Measurements from ENCODE around the gene MKI67.
"Not testable (repeated sequence)": the region's sequence is repeated elsewhere in the genome, so short reads cannot be mapped to it uniquely, and the experiment has no call there.

Gene MKI67

DNA sequence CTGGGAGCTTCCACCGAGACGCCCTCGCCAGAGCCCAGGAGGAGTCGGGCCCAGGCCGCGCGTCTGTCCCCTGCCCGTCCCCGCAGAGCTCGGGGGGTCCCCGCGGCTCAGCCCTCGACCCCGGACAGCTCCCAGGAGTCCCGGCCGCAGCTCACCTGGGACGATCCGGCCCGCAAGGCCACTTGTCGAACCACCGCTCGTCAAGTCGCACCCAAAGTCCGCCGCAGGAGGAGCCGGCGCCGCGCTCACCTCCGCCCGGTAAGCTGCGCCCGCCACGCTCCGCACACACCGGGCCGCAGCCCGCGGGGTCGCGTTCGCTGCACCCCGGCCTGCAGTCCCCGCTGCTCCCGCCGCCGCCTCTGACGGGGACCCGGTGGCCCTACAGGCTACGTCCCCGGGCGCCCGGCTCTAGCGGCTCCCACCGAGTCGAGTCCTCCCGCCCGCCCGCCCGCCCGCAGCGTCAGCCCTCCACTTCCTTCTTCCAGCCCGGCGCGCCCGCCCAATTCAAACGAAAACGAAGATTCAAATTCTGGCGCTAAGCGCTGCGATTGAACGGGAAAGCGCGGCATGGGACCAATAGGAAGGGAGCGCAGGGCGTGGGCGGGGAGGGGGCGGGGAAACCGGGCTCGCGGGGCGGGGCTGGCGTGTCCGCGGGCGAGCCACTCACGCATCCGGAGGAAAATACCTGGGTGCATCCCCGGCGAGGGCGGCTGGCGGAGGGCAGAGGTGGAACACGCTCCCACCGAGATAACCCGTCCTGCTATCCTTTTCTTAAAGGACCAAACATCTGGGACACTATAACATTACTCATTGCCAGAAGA lies at the start of gene MKI67:
MKI67 (minus strand) TSS at position 480 of the 821 bp plus-strand sequence. CDS start 756 bp downstream, outside the sequence.
- peak; percentile 81 for DNase-seq

GRCh38 chr10:128174581-128175559 lies 48.6 kb upstream of the MKI67 start:
- DNase-seq: no peak

GRCh38 chr10:128173386-128173785 lies 47.2 kb upstream of the MKI67 start:
- no peak for DNase-seq

DNA sequence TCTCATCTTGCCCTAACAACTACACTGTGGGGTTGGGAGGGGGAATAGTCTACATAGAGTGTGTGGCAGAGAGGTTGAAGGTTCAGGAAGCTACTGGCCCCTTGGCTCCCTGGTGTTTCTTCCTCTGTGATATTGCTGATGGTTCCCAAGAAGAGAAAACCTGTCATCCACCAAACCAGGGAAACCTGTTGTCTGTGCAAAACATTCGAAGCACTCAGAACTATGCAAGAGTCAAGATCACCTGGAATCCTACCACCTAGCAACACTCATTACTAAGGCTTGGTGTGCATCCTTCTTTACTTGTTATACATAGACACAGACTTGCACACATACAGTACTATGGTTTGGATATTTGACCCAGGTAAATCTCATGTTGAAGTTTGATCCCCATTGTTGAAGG lies 46.5 kb upstream of the MKI67 start:
- no peak for DNase-seq

GRCh38 chr10:128169811-128170379 lies 43.7 kb upstream of the MKI67 start:
- no peak for DNase-seq

DNA sequence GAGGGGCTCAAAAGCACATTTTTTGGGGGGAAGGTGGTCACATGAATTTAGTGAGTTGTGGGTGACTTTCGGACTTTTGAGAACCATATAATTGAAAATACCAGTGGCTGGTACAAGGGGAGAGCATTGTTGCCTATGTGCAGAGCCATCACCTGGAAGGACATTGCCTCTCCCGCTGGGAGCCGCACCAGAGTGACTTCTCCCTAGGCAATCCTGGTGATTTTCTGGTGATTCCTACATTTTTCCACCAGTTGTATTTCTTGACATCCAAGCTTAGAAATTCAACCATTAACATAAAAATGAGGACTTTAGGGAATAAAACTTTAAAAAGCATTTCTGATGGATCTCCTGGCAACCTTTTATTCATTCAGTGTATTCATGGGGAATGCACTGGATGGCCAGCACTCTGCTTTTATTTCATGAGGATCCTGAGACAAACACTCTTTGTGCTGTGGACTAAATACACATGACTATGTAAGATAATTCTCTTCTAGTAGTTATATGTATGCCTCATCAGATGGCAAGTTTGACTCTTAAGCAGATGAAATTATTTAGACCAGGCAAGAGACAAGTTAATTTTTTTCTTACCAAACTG lies 41.8 kb upstream of the MKI67 start:
- no peak for DNase-seq

DNA sequence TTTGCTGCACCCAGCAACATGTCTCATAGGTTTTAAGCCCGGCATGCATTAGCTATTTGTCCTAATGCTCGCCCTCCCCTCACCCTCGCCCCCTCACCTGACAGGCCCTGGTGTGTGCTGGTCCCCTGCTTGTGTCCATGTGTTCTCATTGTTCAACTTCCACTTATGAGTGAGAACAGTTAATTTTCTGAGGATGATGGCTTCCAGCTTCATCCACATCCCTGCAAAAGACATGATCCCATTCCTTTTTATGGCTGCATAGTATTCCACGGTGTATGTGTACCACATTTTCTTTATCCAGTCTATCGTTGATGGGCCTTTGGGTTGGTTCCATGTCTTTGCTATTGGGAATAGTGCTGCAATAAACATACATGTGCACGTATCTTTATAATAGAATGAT lies 40.9 kb upstream of the MKI67 start:
- not testable (repeated sequence) for DNase-seq

DNA sequence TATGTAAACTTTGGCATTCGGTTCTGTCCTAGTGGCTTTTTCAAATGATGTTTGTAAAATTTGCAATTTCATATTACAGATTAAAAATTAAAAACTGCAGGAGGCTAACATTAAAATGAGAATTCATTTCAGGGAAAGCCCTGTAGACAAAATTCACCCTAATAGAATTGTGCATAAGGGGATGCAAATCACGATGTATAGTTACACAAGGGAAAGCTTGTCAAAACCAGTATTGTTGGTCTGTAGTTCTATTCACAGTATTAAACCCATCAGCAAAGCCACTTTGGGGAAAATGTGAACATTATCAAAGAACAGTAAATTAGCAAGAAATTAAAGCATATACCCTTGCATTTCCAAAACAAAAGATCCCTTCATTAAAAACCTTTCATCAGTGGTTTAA lies 39.9 kb upstream of the MKI67 start:
- no peak for DNase-seq

GRCh38 chr10:128165536-128165935 lies 39.3 kb upstream of the MKI67 start:
- no peak for DNase-seq

DNA sequence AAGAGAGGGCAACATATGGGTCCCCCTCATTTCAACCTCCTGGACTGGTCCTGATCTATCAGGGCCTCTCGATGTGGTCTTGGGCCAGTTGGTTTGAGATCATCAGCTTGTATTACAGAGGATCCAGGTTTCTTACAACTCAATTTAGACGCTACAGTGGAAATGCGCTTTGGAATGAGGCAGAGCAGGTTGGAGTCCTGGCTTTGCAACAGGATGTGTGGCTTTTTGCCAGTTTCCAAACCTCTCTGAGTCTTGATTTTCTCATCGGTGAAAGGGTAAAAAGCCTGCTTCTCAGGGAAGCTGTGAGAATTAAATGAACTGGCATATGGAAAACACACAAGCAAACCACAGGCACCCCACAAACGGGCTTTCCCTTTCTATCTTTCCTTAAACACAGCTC lies 37.5 kb upstream of the MKI67 start:
- DNase-seq: no peak

GRCh38 chr10:128161031-128161430 lies 34.8 kb upstream of the MKI67 start:
- peak; percentile 16 for DNase-seq

- DNase-seq: no peak
Observed at GRCh38 chr10:128160297-128160711, 34.1 kb upstream of the MKI67 start.

GRCh38 chr10:128158021-128158795 lies 32.0 kb upstream of the MKI67 start:
- no peak for DNase-seq

- no peak for DNase-seq
Observed at GRCh38 chr10:128156999-128157755, 31.0 kb upstream of the MKI67 start.

- DNase-seq: no peak
Observed at GRCh38 chr10:128152741-128153580, 26.7 kb upstream of the MKI67 start.

DNA sequence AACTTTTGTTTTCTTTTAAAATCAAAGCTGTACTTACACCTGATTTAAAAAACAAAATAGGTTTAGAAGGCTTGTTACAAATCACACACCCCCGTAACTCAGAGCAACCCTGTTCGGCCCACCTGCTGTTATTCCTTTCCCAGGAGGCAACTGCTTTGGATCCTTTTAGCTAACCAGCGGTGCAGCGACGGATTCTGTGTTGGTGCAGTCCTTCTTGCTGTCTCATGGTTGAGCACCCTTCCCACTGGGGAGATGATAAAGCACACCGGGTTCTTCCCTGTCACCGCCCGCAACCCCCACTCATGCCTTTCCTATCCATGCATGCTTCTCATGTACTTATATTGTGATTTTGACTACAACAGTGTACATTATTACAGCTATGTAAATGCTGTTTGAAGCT lies 24.8 kb upstream of the MKI67 start:
- no peak for DNase-seq

DNA sequence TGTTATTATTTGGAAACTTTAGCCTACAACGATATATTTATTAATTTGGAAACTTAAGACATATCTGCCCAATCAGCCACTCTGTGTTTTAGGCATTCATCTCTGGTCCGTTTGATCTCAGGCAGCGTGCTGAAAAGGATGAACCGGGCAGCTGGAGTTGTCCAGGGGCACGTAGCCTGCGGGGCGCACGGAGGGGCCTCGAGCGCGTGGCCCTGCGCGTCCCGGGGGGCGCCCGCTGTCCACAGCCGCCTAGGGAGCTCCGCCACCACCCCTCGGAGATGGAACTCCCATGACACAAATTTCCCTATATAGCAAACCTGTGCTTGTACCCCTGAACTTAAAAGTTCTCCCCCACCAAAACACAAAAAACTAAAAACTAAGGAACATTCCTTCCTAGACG lies 24.3 kb upstream of the MKI67 start:
- DNase-seq: no peak

- no peak for DNase-seq
Observed at GRCh38 chr10:128150045-128150493, 23.8 kb upstream of the MKI67 start.

- DNase-seq: no peak
Observed at GRCh38 chr10:128149267-128150014, 23.2 kb upstream of the MKI67 start.

DNA sequence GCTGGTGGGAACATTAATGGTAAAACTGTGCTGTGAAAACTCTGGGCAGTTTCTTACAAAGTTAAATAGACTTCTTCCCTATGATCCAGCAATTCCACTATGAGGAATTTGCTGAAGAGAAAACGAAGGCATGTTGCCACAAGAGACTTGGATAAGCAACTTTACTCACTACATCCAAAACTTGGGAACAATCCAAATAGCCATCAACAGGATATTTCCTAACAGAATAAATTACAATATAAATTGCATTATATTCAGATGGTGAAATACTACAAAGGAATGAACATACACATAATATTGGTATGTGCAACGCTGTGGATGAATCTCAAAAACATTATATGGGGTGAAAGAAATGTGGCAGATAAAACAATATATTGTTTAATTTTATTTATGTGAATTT lies 21.4 kb upstream of the MKI67 start:
- no peak for DNase-seq

All from GF-D8 (cell line).